Measurements from ENCODE around the gene SPRED2.

- no peak for TF ChIP-seq CTCF (IDR thresholded peaks at IDR 0.05)
- TF ChIP-seq POLR2AphosphoS5 (IDR thresholded peaks at IDR 0.05): no peak
Observed at GRCh38 chr2:65417509-65418085, 14.8 kb downstream of the SPRED2 start.

Measured in stomach (tissue), 4 donors.